GM20431 (cell line): Measurements from ENCODE around the gene PGBD5.

Source experiments
- in situ Hi-C: fragments of 300-500 bp; cut with MseI, MboI; formaldehyde crosslinking; loops from one replicate; pipeline ENCODE4 v1.15.0; 2020; ENCODE audit warnings: low sequenced_read_pairs; ENCODE audit not compliant: unreplicated experiment

Gene PGBD5

DNA sequence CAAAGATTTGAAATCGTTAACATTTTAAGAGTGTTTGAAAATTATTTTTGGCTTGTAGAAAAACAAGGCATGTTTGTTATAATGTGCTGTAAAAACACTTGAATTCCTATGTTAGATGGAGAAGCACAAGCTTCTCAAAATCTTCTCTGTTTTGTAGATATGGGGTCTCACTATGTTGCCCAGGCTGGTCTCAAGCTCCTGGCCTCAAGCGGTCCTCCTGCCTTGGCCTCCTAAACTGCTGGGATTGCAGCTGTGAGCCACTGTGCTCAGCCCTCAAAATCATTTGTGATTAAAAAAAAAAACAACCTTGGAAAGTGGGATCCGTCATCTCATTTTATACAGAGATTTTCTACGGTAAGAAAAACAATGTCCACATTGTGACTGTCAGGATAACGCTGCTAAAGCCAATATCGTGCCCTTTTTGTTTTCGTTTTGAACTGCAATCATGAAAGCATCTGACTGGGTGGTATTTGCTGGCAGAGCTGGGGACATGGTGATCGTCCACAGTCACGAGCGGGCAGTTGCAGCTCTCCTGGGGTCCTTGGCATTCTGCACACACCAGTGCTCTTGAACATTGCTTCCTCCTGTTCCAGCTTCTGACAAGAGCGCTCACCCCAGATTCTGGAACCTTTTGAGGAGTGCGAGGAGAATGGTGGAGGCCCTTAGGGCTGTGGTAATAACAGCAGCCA is 112.5 kb downstream of the PGBD5 start:
- in situ Hi-C loops, result loop anchor here (25.0 kb wide), 1 partner anchor 651 kb away; no protein-coding TSS in a partner anchor

DNA sequence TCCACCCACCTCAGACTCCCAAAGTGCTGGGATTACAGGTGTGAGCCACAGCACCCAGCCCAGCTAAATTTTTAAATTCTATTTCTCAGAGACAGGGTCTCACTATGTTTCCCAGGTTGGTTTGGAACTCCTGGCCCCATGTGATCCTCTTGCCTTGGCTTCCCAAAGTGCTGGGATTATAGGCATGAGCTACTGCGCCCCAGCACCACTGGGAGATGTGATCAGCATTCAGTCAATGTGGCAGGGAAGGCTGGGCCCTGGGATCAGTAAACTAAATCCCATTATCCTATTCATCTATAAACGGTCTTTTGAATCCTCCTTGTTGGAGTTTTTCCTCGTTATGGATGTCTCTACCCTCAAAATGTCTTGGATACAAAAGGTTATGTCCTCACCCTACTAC is 113.5 kb downstream of the PGBD5 start:
- in situ Hi-C loops, result loop anchor here (25.0 kb wide), 1 partner anchor 650 kb away; no protein-coding TSS in a partner anchor

DNA sequence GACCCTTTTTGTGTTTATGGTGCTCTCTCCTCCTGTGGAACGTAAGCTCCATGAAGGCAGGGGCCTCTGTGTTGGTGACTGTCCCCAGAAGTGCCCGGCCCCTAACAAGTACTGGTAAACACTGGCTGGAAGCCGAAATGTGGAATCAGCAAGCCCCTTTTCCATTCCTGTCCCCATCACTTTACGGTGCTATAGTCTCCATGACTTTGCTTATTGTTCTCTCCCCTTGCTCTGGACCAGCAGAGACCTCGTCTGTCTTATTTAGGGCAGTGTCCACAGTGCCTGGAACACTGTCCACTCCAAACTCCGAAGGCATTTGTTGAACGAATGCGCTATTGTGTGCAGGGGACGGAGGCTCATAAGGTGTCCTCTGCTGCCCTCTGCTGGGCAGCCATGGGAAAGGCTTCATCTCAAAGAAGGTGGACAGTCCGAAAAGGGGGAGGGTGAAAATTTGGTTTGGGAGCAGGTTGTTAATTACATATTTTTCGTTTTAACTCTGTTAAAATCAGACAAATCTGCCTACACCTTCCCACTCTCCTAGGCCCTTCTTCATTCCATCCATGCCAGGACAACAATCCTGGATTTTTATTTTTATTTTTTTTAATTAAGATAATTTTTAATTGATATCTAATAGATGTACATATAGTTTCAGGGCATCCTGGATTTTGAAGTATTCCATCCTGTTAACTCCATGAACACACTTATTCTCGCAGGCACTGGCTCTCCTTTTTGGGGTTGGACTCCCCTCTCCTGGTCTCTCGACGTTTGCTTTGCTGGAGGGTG is 115.6 kb downstream of the PGBD5 start:
- in situ Hi-C loops, result loop anchor here (25.0 kb wide), 1 partner anchor 648 kb away; no protein-coding TSS in a partner anchor

DNA sequence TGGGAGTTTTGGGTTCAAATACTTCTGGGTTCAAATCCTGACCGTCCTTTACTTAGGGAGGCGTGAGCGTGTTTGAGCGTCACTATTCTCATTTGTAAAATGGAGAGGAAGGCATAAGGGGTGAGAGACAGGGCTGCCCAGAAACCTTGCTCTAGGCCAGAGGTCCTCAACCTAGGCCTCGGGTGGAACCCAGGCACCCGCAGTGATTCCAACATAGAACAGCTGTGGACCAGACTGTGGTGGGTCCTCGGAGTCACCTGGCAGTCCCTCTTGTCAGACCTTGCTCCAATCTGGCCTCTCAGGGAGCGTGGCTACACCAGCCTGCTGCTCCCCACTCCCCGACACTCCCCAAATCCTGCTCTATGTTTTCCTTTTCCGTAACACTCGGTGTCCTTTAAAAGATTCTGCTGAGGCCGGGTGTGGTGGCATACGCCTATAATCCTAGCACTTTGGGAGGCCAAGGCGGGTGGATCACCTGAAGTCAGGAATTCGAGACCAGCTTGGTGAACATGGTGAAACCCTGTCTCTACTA is 116.4 kb downstream of the PGBD5 start:
- in situ Hi-C loops, result loop anchor here (25.0 kb wide), 1 partner anchor 647 kb away; no protein-coding TSS in a partner anchor

- in situ Hi-C loops, result loop anchor here (25.0 kb wide), 1 partner anchor 647 kb away; no protein-coding TSS in a partner anchor
Measured at GRCh38 chr1:230308821-230309220, 117.3 kb downstream of the PGBD5 start.

GRCh38 chr1:230308039-230308438 is 118.1 kb downstream of the PGBD5 start:
- in situ Hi-C loops, result loop anchor here (25.0 kb wide), 1 partner anchor 646 kb away; no protein-coding TSS in a partner anchor

DNA sequence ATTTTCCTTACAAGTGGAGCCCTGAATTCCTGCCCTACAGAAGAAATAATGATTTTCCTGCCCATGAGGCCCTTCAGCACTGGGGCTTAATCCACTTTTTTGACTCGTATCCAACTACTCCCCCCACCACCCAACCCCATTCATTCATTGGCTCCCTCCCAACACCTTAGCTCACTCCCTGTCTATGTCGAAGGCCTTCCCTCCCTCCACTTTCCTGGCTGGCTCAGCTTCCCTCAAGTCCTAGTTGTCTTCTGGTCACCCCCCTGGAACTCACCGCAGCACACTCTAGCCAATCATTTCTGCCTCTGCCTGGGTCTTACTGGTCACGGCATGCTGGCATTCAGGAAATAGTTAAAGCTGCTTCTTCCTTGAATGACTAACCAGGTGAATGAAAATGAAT is 118.9 kb downstream of the PGBD5 start:
- in situ Hi-C loops, result loop anchor here (25.0 kb wide), 1 partner anchor 645 kb away; no protein-coding TSS in a partner anchor

DNA sequence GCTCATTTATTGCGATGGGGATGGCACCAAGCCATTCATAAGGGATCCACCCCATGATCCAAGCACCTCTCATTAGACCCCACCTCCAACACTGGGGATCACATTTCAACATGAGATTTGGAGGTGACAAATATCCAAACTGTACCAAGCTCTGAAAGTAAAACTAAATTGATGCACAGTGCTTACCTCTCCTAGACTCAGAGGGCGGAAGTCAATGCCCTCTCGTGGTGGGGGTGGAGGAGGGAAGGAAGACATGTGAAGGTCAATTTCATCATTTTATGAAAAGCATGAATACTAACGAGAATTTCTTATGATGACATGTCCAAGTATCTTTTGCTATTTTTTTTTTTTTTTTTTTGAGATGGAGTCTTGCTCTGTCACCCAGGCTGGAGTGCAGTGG is 120.0 kb downstream of the PGBD5 start:
- in situ Hi-C loops, result loop anchor here (25.0 kb wide), 1 partner anchor 644 kb away; no protein-coding TSS in a partner anchor

GRCh38 chr1:230303822-230304221 is 122.3 kb downstream of the PGBD5 start:
- in situ Hi-C loops, result loop anchor here (25.0 kb wide), 1 partner anchor 642 kb away; no protein-coding TSS in a partner anchor

DNA sequence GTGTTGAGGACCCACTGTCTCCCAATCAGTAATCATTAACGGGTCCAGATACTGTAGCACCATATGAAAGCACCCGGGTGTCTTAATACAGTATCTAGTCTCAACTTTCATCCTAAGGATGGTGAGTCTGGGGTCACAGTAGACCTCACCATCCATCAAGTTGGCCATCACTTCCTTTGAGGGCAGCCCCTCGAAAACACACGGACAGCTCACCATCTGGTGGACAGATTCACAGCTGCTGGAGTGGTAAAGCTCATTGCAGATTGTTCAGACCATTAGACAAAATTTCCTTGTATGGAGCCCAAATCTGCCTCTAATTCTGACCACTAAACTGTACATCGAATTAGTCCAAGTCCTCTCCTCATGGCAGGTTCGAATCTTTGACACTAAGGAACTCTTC is 123.1 kb downstream of the PGBD5 start:
- in situ Hi-C loops, result loop anchor here (25.0 kb wide), 1 partner anchor 641 kb away; no protein-coding TSS in a partner anchor

DNA sequence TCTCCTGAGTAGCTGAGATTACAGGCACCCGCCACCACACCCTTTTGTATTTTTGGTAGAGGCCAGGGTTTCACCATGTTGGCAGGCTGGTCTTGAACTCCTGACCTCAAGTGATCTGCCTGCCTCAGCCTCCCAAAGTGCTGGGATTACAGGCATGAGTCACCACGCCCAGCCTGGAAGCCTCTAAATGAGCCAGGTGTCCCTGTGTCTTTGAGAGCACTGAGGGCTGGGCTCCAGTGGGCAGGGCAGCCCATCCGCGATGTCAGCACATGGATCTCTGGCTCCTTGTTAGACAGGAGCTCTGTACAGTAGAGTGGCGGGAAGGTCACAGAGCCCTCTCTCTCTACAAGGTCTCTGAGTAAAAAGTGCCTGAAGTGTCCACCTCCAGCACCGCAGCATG is 124.3 kb downstream of the PGBD5 start:
- in situ Hi-C loops, result loop anchor here (25.0 kb wide), 1 partner anchor 640 kb away; no protein-coding TSS in a partner anchor

GRCh38 chr1:230301322-230301721 is 124.8 kb downstream of the PGBD5 start:
- in situ Hi-C loops, result loop anchor here (25.0 kb wide), 1 partner anchor 639 kb away; no protein-coding TSS in a partner anchor

DNA sequence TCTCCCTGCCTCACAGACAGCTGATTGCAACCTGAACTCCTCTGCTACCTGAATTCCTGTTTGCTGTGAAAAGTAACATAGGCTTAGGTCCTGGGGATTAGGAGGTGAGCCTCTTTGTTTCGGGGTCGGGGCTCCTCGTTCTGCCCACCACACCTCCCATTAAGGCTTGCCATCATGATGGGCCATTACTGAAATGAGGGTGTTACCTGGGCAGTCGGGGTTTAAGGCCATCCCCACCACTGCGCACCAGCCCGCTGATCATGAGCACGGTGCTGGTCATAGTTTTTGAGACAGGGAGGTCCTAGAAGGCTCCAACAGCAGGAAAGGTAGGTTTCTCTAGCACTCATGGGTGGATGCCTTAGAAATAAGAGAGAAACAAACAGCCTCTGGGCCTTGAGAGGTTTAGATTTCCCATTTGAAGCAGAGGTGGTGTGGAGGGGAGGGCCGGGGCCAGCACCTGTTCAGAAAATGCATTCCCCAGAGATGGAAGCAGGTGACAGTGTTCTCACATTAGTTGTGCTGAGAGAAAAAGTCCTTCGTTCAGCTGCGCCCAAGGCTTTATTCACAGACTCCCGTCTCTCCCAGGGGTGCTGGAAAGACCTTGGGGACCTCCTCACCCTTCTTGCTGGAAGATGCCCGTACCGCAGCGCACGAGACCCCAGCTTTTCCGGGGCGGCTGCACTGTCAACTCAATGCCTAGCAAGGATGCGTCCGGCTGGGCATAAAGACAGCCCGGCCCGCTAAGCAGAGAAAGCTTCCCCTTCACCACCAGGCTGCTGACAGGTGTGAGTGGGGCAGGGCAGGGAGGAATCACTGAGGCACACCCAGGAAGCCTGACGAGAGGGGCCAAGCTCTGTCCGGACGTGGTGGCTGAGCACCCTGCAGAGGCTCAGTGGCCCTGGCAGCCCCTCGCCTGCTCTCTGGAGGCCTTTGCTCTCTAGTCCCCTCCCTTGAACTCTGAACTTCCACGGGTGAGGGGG is 125.5 kb downstream of the PGBD5 start:
- in situ Hi-C loops, result loop anchor here (25.0 kb wide), 1 partner anchor 638 kb away; no protein-coding TSS in a partner anchor

- in situ Hi-C loops, result loop anchor here (25.0 kb wide), 1 partner anchor 637 kb away; no protein-coding TSS in a partner anchor
Measured at GRCh38 chr1:230299191-230300006, 126.7 kb downstream of the PGBD5 start.

GRCh38 chr1:230295367-230295766 is 130.8 kb downstream of the PGBD5 start:
- in situ Hi-C loops, result no loop called here

DNA sequence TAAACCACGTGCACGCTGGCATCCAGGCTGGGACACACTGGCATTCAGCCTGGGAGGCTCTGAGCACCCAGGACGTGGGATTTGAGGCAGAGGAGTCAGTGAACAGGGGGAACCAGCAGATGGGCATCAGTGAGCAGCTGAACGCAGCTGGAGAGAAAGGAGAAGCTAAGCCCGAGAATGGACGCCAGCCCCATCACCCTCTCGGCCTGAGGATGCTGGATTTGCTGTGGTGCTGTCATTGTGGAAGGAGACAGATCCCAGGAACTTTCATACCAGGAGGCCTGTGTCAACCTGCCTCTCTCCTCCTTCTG is 132.8 kb downstream of the PGBD5 start:
- in situ Hi-C loops, result no loop called here

GRCh38 chr1:230292689-230293389 is 133.3 kb downstream of the PGBD5 start:
- in situ Hi-C loops, result no loop called here
